Stimulated activated CD8-positive, alpha-beta memory T cell treated with anti-CD3 and anti-CD28 coated beads, Interleukin-4, amount 100 ng/mL, for 1 hour (primary cell): ENCODE results near the gene CDSN.
A peak's percentile ranks its signal among the peaks of the same experiment; 100 is the strongest.
"Not testable (repeated sequence)": the region's sequence is repeated elsewhere in the genome, so short reads cannot be mapped to it uniquely, and the experiment has no call there.

Experiments used
- DNase-seq, 2 donors: peaks; one replicate each; pipeline ENCODE4 v3.0.0-alpha.2; 2020; ENCODE audit warnings: low read depth in 2 of 2, low spot score in 1 of 2

Gene CDSN

GRCh38 chr6:31120151-31120915, at the start of gene CDSN:
Gene CDSN, minus strand, starts transcription at chr6:31120446. Its CDS starts 27 bp downstream, at chr6:31120419.
- no peak for DNase-seq

GRCh38 chr6:31169123-31169857, 49.0 kb upstream of the CDSN start:
- no peak for DNase-seq

- DNase-seq: no peak
These were observed 48.4 kb upstream of the CDSN start for GRCh38 chr6:31168606-31169005.

- no peak for DNase-seq
These were observed 45.7 kb upstream of the CDSN start for GRCh38 chr6:31165986-31166385.

GRCh38 chr6:31165064-31165832, 45.0 kb upstream of the CDSN start:
- not testable (repeated sequence) for DNase-seq

- DNase-seq: not testable (repeated sequence)
These were observed 44.3 kb upstream of the CDSN start for GRCh38 chr6:31164475-31165063.

DNA sequence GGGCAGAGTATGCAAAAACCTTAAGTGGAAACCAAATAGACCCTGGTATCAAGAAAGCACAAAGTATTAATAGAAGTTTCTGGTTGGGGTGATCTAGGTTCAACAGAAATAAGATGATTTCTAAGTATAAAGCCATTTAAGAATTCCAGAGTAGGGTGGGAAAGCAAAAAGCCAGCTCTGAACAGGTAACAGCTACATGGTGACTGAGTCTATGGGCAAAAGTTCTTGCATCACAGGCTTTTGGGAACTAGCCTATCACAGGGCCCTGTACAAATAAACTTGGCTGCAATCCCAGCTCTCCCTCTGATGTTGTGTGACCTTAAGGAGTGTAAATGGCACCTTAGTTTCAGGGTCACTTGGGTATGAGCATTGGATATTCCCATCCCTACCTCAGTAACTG, 43.7 kb upstream of the CDSN start:
- DNase-seq: no peak

DNA sequence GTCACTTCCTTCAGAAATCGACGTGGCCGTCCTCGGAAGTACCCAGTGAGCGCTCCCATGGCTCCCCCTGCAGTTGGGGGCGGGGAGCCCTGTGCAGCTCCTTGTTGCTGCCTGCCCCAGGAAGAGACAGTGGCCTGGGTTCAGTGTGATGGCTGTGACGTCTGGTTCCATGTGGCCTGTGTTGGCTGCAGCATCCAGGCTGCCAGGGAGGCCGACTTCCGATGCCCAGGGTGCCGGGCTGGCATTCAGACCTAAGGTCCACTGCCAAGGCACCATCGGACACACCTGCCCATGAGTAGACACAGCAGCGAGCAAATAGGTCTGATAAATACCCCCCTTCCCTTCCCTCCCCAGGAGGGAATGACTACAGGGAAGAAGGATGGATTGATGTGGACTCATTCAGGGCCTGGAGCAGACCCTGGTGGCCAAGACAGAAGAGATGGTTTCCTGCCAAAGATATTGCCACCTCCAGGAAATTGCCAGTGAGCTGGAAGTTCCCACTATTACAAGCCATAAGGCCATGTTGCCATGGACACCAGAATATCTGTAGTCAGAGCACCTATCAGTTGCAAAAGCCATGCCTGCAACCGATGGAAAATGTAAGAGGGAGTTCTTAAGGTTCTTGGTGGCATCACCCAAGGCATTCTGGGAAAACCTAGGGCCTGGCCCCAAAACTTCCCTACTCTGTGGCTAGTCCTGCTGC, 42.4 kb upstream of the CDSN start:
- no peak for DNase-seq

DNA sequence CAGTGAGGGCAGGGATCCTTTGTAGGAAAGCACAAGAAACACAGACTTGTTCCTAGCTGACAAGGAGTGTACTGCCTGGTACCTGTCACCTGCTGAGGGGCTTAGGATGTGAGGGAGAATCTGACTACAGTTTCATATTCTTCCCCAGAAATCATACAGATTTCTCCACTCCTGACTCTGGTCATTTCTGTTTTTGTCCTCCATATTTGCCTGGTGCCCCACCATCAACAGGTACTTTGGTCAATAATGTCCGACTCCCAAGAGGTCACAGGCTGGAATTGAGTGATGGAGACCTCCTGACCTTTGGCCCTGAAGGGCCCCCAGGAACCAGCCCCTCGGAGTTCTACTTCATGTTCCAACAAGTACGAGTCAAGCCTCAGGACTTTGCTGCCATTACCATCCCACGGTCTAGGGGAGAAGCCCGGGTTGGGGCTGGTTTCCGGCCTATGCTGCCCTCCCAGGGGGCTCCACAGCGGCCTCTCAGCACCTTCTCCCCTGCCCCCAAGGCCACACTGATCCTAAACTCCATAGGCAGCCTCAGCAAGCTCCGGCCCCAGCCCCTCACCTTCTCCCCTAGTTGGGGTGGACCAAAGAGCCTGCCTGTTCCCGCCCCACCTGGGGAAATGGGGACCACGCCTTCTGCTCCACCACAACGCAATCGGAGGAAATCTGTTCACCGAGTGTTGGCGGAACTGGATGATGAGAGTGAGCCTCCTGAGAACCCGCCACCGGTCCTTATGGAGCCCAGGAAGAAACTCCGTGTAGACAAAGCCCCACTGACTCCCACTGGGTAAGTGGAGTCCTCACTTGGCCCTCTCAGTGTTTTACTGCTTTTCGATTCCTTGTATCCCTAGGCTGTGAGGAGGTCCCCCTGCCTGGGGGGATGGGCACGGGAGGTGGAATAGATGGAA, 41.2 kb upstream of the CDSN start:
- DNase-seq: no peak

DNA sequence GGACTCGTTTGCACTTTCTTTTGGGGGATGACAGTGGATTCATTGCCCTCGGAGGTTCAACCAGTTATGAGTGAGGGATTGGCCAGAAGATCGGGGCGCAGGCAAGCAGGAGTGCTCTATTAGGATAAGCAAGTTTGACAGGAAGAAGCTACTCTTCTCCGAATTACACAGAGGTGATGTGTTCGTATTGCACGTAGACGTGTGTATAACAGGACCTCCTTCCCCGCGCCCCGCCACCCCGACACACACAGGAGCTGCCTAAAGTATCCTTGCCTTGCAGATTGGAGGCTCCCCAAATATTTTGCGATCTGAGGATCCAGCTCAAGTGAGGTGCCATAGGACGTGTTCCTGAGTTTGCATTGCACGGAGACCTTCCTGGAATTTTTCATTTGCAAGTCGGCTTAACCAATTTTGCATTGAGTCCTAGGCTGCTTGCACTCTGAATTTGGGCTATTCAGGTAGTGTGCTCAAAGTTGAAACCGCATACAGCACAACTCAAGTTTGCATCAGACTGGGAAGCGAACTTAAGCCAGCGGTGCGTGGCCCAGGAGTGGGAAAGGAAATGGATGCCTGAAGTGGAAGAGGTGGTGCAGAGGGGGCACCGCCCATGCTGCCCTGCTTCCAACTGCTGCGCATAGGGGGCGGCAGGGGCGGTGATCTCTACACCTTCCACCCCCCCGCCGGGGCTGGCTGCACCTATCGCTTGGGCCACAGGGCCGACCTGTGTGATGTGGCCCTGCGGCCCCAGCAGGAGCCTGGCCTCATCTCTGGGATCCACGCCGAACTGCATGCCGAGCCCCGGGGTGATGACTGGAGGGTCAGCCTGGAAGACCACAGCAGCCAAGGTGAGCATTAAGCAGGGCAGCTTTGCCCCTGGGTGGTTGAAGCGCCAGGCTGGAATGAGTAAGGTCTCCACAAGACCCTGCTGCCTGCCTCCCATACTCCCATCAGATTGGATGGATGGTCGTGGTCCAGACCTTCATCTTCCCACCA, 38.9 kb upstream of the CDSN start:
- no peak for DNase-seq

GRCh38 chr6:31158140-31158862, 38.1 kb upstream of the CDSN start, which contains the start of gene TCF19:
Gene TCF19, plus strand, starts transcription at chr6:31158589. Its CDS starts 881 bp downstream, at chr6:31159470.
- peak; percentile 92 to 99 for DNase-seq

GRCh38 chr6:31157513-31158139, 37.4 kb upstream of the CDSN start, which contains the start of gene CCHCR1:
Gene CCHCR1, minus strand, starts transcription at chr6:31157802. Its CDS starts 202 bp downstream, at chr6:31157600.
- DNase-seq: no peak

DNA sequence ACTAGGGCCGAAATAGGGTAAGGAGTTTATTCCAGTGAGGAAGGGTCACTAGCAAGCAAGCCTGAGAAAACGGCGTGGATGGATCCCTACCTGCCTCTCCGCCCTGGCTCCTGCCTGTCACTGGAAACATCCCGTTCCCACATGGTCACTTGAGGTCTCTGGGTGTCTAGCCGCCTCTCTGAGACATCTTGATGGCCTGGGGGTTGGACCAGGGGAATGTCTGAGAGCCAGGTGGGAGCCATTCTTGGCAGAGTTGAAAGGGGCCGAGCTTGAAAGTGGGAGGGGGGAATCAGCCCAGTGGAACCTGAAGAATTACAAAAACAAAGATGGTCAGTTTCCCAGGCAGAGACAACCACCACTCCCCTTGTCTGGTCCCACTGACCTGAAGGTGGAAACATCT, 36.4 kb upstream of the CDSN start:
- no peak for DNase-seq

DNA sequence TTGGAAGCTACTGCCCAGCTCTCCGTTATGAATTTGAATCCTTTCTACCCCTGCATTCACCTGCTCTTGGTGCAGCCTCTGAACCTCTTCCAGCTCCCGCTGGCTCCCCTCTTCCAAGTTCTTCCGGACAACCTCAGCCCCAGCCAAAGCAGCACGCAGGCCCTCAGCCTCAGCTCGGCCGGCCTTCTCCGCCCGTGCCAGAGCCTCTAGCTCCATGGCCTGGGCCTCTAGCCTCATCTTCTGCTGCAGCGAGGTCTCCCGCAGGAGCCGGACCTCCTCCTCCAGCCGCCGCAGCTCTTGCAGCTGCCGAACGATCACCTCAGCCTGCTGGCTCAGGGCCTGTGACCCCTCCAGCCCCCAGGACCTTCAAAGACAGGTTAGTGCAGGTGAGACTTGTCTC, 34.2 kb upstream of the CDSN start:
- DNase-seq: no peak

- no peak for DNase-seq
These were observed 32.5 kb upstream of the CDSN start for GRCh38 chr6:31152781-31153180.

DNA sequence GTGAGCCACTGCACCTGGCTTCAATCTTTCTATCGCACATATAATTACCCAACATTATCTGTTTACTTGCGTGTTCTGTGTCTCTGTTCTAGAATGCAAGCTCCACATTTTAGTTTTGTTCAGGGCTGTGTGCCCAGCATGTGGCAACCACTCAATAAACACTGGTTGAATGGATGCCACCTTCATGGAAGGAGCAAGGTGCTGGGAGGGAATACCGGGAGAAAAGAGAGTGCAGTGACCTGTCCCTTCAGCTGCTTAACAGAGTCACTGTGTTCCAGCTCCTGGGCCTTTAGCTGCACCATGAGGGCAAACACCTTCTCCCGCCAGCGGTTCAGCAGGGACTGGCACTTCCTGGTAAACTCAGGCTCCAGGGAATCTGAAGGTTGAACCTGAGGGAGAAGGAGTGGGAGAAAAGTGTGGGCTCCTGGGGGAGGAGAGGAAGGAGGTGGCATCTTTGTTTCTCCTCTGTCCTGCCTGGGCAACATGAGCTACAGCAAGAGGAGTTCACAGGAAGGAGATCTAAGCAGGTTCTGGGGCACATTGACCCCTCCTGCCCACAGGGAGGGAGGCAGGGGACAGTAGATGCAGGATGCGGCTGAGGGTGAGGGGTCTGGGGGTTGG, 29.7 kb upstream of the CDSN start:
- DNase-seq: no peak

DNA sequence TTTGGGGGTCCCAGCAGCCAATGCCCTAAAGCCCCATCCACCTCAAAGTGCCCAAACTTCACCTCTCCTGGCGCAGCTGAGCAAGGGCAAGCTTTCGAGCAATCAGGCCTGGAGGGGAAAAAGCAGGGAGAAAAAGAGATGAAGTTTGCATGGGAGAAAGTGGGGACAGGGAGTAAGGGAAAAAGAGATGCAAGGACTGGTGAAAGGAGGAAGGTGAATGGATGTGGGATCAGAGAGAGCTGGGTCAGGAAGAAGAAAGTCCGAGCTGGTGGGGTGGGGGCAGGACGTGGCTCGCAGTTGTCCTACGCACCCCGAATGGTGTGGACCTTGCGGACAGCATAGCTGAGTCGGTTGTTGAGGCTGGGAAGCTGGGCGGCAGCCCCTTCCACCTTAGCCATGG, 25.1 kb upstream of the CDSN start:
- no peak for DNase-seq
